Right renal cortex interstitium (tissue), 3 donors: ENCODE data around the gene DCTN3. TPM values are rescaled to one million over a fixed set of nuclear protein-coding genes. Genes with fewer than 3 reads are reported as not detected.

ENCODE experiments used
- DNase-seq, 3 donors: peaks; one replicate each; pipeline ENCODE4 v3.0.0-alpha.2; 2013; ENCODE audit warnings: low read depth in 3 of 3, low spot score in 2 of 3
- polyA plus RNA-seq, 3 donors: library from polyadenylated mRNA; unstranded; fragments of 120-200 nt; gene quantifications; one replicate each; pipeline ENCODE4 v1.2.1, GENCODE V29; 2013; ENCODE audit not compliant: insufficient read length in 3 of 3

Gene DCTN3
- polyA plus RNA-seq, 3 donors, result 90.0 to 99.4 (median 96.9) TPM

- no peak for DNase-seq
These were observed 28.9 kb downstream of the DCTN3 start for GRCh38 chr9:34591248-34591916.

GRCh38 chr9:34590381-34591247, 29.7 kb downstream of the DCTN3 start:
- no peak for DNase-seq

- no peak for DNase-seq
These were observed 30.5 kb downstream of the DCTN3 start, which contains the start of gene CNTFR for GRCh38 chr9:34589636-34590380. Gene CNTFR (minus strand): TSS chr9:34589724. CDS start chr9:34568981, 20,743 bp downstream.

- DNase-seq, result no peak
These were observed 31.3 kb downstream of the DCTN3 start for GRCh38 chr9:34588671-34589635.

GRCh38 chr9:34587271-34587670, 33.0 kb downstream of the DCTN3 start:
- no peak for DNase-seq

GRCh38 chr9:34585946-34586669, 34.2 kb downstream of the DCTN3 start:
- DNase-seq, result no peak

- no peak for DNase-seq
These were observed 35.3 kb downstream of the DCTN3 start for GRCh38 chr9:34584970-34585369.

- DNase-seq, result no peak
These were observed 37.5 kb downstream of the DCTN3 start for GRCh38 chr9:34582787-34583186.

GRCh38 chr9:34581318-34581717, 39.0 kb downstream of the DCTN3 start:
- no peak for DNase-seq

- DNase-seq, result no peak
These were observed 39.9 kb downstream of the DCTN3 start for GRCh38 chr9:34580358-34580757.

GRCh38 chr9:34579808-34580163, 40.5 kb downstream of the DCTN3 start:
- DNase-seq, result no peak

GRCh38 chr9:34579104-34579807, 41.0 kb downstream of the DCTN3 start:
- DNase-seq, result no peak

GRCh38 chr9:34578241-34579103, 41.8 kb downstream of the DCTN3 start:
- DNase-seq, result no peak

- DNase-seq, result no peak
These were observed 42.7 kb downstream of the DCTN3 start for GRCh38 chr9:34577400-34578240.

GRCh38 chr9:34576597-34577399, 43.5 kb downstream of the DCTN3 start:
- no peak for DNase-seq
